Activated T-helper 17 cell treated with anti-CD3 and anti-CD28 coated beads, Interleukin-2, amount 50 U/mL, for 72 hours (primary cell): Measurements from ENCODE around the gene SIAH3. TPM values are rescaled to one million over a fixed set of nuclear protein-coding genes. Genes with fewer than 3 reads are reported as not detected.
"Not testable (repeated sequence)": the region's sequence is repeated elsewhere in the genome, so short reads cannot be mapped to it uniquely, and the experiment has no call there.

Experiments
- ATAC-seq: fragments of 150-1000 bp; cut with Tn5 transposase; replicated peaks from 2 replicates; pipeline ENCODE4 v1.10.0; 2021; ENCODE audit warnings: mild to moderate bottlenecking, moderate library complexity
- H3K27ac Mint-ChIP-seq: one replicate; pipeline ENCODE4 v1.8.0; 2022; ENCODE audit warnings: mixed read lengths
- H3K27me3 Mint-ChIP-seq: one replicate; pipeline ENCODE4 v1.8.0; 2022; ENCODE audit warnings: mixed read lengths
- H3K36me3 Mint-ChIP-seq: one replicate; pipeline ENCODE4 v1.8.0; 2022; ENCODE audit warnings: low read depth, mild to moderate bottlenecking, mixed read lengths
- H3K4me1 Mint-ChIP-seq: one replicate; pipeline ENCODE4 v1.8.0; 2022; ENCODE audit warnings: mixed read lengths
- H3K4me3 Mint-ChIP-seq: one replicate; pipeline ENCODE4 v1.8.0; 2022; ENCODE audit warnings: mild to moderate bottlenecking, mixed read lengths
- H3K9me3 Mint-ChIP-seq: one replicate; pipeline ENCODE4 v1.8.0; 2022; ENCODE audit warnings: mixed read lengths
- total RNA-seq, 2 donors: library from RNA; stranded (reverse); gene quantifications; one replicate each; pipeline ENCODE4 v1.2.3, GENCODE V29; 2022

Gene SIAH3
- total RNA-seq, 2 donors from 2014 or later, result 0.06 TPM; not detected in 1

DNA sequence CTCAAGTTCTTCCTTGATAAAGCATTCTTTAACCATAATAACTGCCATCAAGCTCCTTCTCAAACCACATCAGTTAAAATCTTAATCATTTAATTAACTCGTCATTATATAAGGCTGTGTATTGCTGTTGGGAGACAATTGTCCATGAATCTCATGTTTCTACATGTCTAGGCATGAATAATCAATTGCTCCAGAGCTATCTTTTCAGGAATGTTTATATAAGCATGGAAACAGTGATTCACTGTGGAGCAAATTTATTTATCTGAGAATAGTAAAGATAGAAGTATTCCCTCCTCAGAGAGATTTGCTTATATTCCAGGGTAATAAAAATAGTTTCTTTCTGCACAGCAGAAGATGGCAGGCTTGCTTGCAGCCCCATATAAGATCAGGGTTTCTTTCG lies 78.3 kb downstream of the SIAH3 start:
- Mint-ChIP-seq H3K4me1 (no peaks in the 10 kb centered on the region), H3K4me3 (no peak overlapping the region), H3K9me3 (no peaks in the 10 kb centered on the region), H3K27me3 (peaks cover 7% of the 10 kb centered on the region), H3K36me3 (no peaks in the 10 kb centered on the region), H3K27ac (no peak overlapping the region)
- ATAC-seq, result no peak

- no peaks in the 10 kb centered on the region for H3K4me1 Mint-ChIP-seq
- peaks cover 5% of the 10 kb centered on the region for H3K27me3 Mint-ChIP-seq
- H3K36me3 Mint-ChIP-seq, result no peaks in the 10 kb centered on the region
- H3K27ac Mint-ChIP-seq, result no peak overlapping the region
- ATAC-seq, result no peak
- no peak overlapping the region for H3K4me3 Mint-ChIP-seq
- H3K9me3 Mint-ChIP-seq, result no peaks in the 10 kb centered on the region
These were observed 80.7 kb downstream of the SIAH3 start for GRCh38 chr13:45770886-45771285.

- no peaks in the 10 kb centered on the region for H3K36me3 Mint-ChIP-seq
- H3K27ac Mint-ChIP-seq, result no peak overlapping the region
- H3K9me3 Mint-ChIP-seq, result no peaks in the 10 kb centered on the region
- no peaks in the 10 kb centered on the region for H3K4me1 Mint-ChIP-seq
- H3K4me3 Mint-ChIP-seq, result no peak overlapping the region
- ATAC-seq, result no peak
- H3K27me3 Mint-ChIP-seq, result peaks cover 4% of the 10 kb centered on the region
These were observed 82.7 kb downstream of the SIAH3 start for GRCh38 chr13:45768656-45769479.

DNA sequence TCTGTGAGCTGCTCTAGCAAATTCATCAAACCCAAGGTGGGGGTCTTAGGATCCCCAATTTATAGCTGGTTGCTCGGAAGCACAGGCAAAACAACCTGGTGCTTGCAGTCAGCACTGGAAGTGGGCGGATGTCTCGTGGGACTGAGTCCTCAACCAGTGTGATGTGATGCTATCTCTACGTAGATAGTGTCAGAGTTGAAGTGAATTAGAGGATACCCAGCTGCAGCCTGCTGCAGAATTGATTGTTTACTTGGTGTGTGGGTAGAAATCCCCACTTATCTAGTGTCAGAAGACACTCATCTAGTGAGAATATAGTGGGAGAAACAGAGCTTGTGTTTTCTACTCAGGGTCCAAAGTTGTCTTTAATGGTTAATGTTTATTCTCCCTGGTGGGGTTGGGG lies 86.1 kb downstream of the SIAH3 start:
- Mint-ChIP-seq H3K9me3 (no peaks in the 10 kb centered on the region), H3K27me3 (peaks cover 10% of the 10 kb centered on the region), H3K4me3 (no peak overlapping the region), H3K36me3 (no peaks in the 10 kb centered on the region), H3K4me1 (no peaks in the 10 kb centered on the region), H3K27ac (no peak overlapping the region)
- ATAC-seq, result no peak

- H3K36me3 Mint-ChIP-seq, result no peaks in the 10 kb centered on the region
- H3K27ac Mint-ChIP-seq, result no peak overlapping the region
- H3K4me1 Mint-ChIP-seq, result no peaks in the 10 kb centered on the region
- no peaks in the 10 kb centered on the region for H3K9me3 Mint-ChIP-seq
- H3K4me3 Mint-ChIP-seq, result no peak overlapping the region
- H3K27me3 Mint-ChIP-seq, result peaks cover 10% of the 10 kb centered on the region
- no peak for ATAC-seq
These were observed 88.1 kb downstream of the SIAH3 start for GRCh38 chr13:45763419-45763818.

- H3K27me3 Mint-ChIP-seq, ATAC-seq, H3K36me3 Mint-ChIP-seq, H3K27ac Mint-ChIP-seq, H3K4me1 Mint-ChIP-seq, H3K4me3 Mint-ChIP-seq: not testable (repeated sequence)
- H3K9me3 Mint-ChIP-seq, result peaks cover 11% of the 10 kb centered on the region
These were observed 94.0 kb downstream of the SIAH3 start for GRCh38 chr13:45757589-45757988.

DNA sequence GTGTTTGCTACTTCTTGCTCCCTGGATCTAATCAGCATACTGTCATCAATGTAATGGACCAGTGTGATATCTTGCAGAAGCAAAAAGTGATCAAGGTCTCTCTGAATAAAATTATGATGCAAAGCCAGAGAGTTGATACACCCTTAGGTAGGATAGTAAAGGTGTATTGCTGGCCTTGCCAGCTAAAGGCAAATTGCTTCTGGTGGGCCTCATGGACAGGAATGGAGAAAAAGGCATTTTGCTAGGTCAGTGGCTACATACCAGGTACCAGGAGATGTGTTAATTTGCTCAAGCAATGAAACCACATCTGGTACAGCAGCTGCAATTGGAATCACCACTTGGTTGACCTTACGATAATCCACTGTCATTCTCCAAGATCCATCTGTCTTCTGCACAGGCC lies 95.1 kb downstream of the SIAH3 start:
- H3K36me3 Mint-ChIP-seq, H3K4me1 Mint-ChIP-seq, H3K27ac Mint-ChIP-seq, H3K27me3 Mint-ChIP-seq, H3K4me3 Mint-ChIP-seq, ATAC-seq: not testable (repeated sequence)
- peaks cover 12% of the 10 kb centered on the region for H3K9me3 Mint-ChIP-seq

DNA sequence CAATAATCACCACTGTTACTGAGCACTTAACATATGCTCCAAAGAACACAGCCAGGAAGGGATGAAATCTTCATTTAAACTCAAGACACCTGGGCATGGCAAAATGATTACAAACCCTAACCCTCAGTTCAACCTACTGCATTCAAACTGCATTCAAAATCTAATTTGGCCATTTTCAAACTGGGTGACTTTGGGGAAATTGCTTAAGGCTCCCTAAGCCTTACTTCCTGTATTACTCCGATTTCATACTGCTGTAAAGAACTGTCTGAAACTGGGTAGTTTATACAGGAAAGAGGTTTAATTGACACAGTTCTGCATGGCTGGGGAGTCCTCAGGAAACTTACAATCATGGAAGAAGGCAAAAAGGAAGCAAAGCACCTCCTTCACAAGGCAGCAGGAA lies 99.0 kb downstream of the SIAH3 start:
- Mint-ChIP-seq H3K9me3 (peaks cover 6% of the 10 kb centered on the region), H3K4me3 (no peak overlapping the region), H3K27ac (no peak overlapping the region), H3K36me3 (no peaks in the 10 kb centered on the region), H3K27me3 (peaks cover 3% of the 10 kb centered on the region), H3K4me1 (peaks cover 4% of the 10 kb centered on the region)
- ATAC-seq, result no peak

DNA sequence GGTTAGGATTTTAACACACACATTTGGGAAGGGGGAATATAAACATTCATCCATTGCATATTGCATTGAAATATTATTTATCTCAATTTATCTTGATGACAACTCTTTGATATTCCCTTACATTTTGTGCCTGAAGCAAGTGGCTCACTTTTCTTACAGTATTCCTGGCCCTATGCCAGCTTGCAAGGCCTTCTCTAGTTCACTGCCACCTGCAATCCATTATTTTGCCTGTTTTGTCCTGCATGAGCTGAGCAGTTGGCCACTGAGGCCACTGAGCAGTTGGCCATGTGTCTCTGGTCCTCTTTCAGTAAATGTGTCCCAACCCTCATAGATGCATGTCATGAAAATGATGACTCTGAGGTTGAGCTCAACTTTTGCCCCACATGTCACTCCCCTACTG lies 99.7 kb downstream of the SIAH3 start:
- Mint-ChIP-seq H3K36me3 (no peaks in the 10 kb centered on the region), H3K27ac (no peak overlapping the region), H3K4me1 (peaks cover 4% of the 10 kb centered on the region), H3K27me3 (peaks cover 3% of the 10 kb centered on the region), H3K9me3 (peaks cover 6% of the 10 kb centered on the region), H3K4me3 (no peak overlapping the region)
- no peak for ATAC-seq

- Mint-ChIP-seq H3K27me3 (peaks cover 3% of the 10 kb centered on the region), H3K4me1 (peaks cover 4% of the 10 kb centered on the region), H3K27ac (no peak overlapping the region), H3K9me3 (peaks cover 6% of the 10 kb centered on the region), H3K36me3 (no peaks in the 10 kb centered on the region), H3K4me3 (no peak overlapping the region)
- ATAC-seq, result no peak
These were observed 101.0 kb downstream of the SIAH3 start for GRCh38 chr13:45750566-45750965.

DNA sequence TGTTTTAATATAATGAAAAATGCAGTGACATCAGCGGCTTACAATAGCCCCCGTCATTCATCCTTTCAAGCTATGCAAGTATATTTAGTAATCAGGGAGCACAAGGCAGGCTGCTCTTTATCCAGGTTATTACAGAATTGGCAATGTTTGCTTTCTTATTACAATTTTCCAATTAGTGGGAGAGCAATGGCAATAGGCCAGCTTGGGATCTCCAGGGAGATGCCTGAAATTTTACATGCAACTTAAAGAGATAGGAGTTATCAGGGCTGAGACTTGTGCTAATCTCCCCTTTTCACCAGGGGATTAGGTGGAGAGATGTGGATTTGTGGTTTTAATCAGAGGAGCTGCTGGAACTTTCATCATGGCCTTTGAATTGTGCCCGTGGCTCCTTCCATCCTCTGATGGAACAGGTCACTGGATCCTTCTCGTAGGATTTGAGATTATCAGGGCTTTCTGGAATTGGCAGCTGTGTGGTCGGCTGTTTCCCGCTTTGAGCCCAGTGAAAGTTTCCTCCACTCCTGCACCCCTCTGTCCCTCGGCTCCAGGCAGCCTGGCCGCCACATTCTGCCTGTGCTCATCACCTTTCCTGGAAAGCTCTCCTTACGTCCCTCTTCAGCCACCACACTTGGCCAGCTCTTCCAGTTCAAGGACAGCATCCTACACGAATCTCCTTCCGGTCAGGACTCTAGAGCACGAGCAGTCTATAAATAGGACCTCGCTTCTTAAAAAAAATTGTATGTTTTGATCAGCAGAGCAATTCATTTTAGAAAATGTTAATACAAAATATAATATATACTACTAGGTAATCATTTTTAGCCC lies 102.4 kb downstream of the SIAH3 start:
- no peak for ATAC-seq
- Mint-ChIP-seq H3K4me1 (peaks cover 4% of the 10 kb centered on the region), H3K9me3 (peaks cover 6% of the 10 kb centered on the region), H3K27me3 (peaks cover 3% of the 10 kb centered on the region), H3K36me3 (no peaks in the 10 kb centered on the region), H3K27ac (no peak overlapping the region), H3K4me3 (no peak overlapping the region)

DNA sequence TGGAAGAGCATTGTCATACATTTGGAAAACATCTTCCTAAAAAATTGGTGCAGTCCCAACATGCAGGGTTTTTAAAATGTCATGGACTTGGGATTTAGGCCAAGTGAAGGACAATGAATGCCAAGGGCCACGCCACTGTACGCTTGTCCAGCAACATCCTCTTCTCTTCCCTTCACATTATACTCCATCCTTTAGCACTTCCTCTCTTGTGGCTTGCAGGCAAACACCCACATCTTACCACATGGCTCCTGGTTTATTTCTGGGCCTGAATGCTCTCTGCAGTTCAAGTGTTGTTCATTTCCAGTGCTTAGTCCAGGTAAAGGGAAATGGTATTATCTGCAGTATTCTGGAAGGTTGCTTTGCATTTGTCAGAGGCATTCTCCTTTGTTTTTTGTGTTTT lies 104.5 kb downstream of the SIAH3 start:
- ATAC-seq, result no peak
- Mint-ChIP-seq H3K27me3 (peaks cover 9% of the 10 kb centered on the region), H3K4me3 (no peak overlapping the region), H3K9me3 (no peaks in the 10 kb centered on the region), H3K27ac (no peak overlapping the region), H3K36me3 (no peaks in the 10 kb centered on the region), H3K4me1 (no peaks in the 10 kb centered on the region)

- no peaks in the 10 kb centered on the region for H3K36me3 Mint-ChIP-seq
- H3K4me3 Mint-ChIP-seq, result no peak overlapping the region
- H3K27me3 Mint-ChIP-seq, result peaks cover 9% of the 10 kb centered on the region
- no peak overlapping the region for H3K27ac Mint-ChIP-seq
- H3K4me1 Mint-ChIP-seq, result no peaks in the 10 kb centered on the region
- no peak for ATAC-seq
- H3K9me3 Mint-ChIP-seq, result no peaks in the 10 kb centered on the region
These were observed 106.6 kb downstream of the SIAH3 start for GRCh38 chr13:45744979-45745378.

DNA sequence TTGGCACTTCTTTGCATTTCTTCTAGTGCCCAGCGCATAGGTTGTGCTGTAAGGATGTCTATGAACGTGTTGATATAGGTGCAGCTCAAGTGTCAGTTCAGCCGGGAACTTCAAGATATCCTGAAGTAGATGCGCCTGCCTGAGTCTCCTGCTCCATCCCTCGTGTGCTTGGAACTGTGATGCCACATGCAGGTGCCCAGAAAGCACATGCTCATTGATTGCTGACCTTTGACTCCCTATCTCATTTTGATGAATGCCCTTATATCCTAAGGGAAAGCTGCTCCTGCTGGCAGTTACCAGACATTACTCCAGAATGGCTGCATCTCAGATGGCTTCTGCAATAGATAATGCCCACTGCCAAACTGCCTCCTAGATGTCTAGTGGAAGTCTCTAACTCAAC lies 108.6 kb downstream of the SIAH3 start:
- Mint-ChIP-seq H3K27ac (no peak overlapping the region), H3K27me3 (peaks cover 6% of the 10 kb centered on the region), H3K9me3 (no peaks in the 10 kb centered on the region), H3K4me1 (no peaks in the 10 kb centered on the region), H3K36me3 (no peaks in the 10 kb centered on the region), H3K4me3 (no peak overlapping the region)
- no peak for ATAC-seq

GRCh38 chr13:45737571-45738017 lies 114.0 kb downstream of the SIAH3 start:
- Mint-ChIP-seq H3K36me3 (no peaks in the 10 kb centered on the region), H3K27me3 (no peaks in the 10 kb centered on the region), H3K27ac (no peak overlapping the region), H3K9me3 (no peaks in the 10 kb centered on the region), H3K4me1 (no peaks in the 10 kb centered on the region), H3K4me3 (no peak overlapping the region)
- ATAC-seq, result peak; percentile 56
